HUES6 (cell line): ENCODE results near the gene GTF3C1.

Source experiments
- H3K27ac ChIP-seq: 2 replicates; pipeline ENCODE4 v1.7.0; 2013; ENCODE audit warnings: low read depth, mild to moderate bottlenecking, low read length, inconsistent platforms
- H3K27me3 ChIP-seq: 2 replicates; pipeline ENCODE4 v1.6.1; 2013; ENCODE audit warnings: low read length; ENCODE audit not compliant: control insufficient read depth, insufficient read depth
- H3K36me3 ChIP-seq: 2 replicates; pipeline ENCODE4 v1.6.1; 2013; ENCODE audit warnings: low read length; ENCODE audit not compliant: control insufficient read depth, insufficient read depth
- H3K4me1 ChIP-seq: 2 replicates; pipeline ENCODE4 v1.6.1; 2013; ENCODE audit warnings: low read length; ENCODE audit not compliant: control insufficient read depth, insufficient read depth
- H3K4me3 ChIP-seq: 2 replicates; pipeline ENCODE4 v1.5.1; 2013; ENCODE audit warnings: low read depth, low read length
- H3K9ac ChIP-seq: one replicate; pipeline ENCODE4 v1.6.1; 2013; ENCODE audit warnings: mild to moderate bottlenecking, low read length
- H3K9me3 ChIP-seq: 2 replicates; pipeline ENCODE4 v1.6.1; 2013; ENCODE audit warnings: low read depth, low read length; ENCODE audit not compliant: control insufficient read depth, insufficient read depth

GTF3C1 gene

DNA sequence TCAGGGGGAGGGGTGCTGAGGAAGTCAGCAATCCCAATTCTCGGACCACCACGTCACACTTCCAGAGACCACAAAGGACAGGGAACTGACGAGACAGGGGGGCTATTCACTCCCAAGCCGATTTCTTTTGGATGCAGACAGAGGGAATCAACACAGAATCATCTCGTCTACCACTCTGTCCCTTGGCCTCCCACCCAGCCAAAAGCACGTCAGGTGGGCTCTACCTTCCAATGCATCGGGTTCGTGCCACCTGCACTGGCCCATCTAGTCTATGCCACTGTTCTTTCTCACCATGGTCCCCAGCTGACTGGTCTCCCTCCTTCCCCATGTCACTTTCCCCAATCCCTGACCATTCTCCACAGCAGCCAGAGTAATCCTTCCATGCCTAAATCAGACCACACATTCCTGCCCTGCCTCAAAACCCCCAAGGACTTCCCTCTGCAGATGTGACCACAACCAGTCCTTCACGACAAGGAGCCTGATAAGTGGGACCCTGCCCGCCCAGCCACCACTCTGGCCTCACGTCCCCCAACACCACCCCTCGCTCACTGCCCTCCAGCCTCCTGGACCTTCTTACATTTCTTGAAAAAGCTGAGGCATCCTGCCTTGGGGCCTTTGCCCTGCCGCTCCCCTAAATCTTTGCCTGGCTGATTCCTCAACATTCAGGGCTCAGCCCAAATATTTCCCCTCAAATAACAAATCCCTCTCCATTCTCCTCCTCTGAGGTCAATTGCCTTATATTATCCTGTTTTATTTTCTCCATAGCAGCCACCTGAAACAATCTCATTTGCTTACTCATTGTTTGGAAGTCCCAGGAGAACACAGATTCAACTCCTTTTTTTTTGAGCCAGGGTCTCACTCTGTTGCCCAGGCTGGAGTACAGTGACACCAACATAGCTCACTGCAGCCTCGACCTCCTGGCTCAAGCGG is 77.4 kb downstream of the GTF3C1 start:
- no peaks in the 10 kb centered on the region for H3K9me3 ChIP-seq
- no peaks in the 10 kb centered on the region for H3K4me1 ChIP-seq
- no peak overlapping the region for H3K27ac ChIP-seq
- no peak overlapping the region for H3K4me3 ChIP-seq
- H3K27me3 ChIP-seq, result no peaks in the 10 kb centered on the region
- H3K9ac ChIP-seq, result no peak overlapping the region
- peaks cover 99% of the 10 kb centered on the region for H3K36me3 ChIP-seq

DNA sequence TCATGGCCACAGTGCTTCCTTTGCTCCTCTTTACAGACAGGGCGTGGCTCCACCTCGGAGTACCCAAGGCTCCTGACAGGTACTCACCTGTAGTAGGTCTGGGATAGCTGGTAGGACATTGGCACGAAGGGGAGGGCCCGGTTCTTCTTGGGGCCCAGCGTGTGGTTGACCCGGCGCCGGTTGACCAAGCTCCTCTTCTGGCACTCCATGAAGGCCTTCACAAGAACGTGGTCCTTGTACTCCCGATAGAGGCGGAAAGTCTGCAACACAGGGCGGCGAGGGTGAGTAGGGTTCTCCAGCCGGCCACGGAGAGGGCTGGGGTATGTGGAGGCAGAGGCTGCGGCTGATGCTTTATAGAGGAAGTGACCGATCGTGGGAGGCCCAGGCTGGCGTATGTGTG is 78.1 kb downstream of the GTF3C1 start:
- Histone ChIP-seq H3K36me3 (peaks cover 99% of the 10 kb centered on the region), H3K9me3 (no peaks in the 10 kb centered on the region), H3K27ac (no peak overlapping the region), H3K4me1 (no peaks in the 10 kb centered on the region), H3K4me3 (no peak overlapping the region), H3K27me3 (no peaks in the 10 kb centered on the region), H3K9ac (no peak overlapping the region)

DNA sequence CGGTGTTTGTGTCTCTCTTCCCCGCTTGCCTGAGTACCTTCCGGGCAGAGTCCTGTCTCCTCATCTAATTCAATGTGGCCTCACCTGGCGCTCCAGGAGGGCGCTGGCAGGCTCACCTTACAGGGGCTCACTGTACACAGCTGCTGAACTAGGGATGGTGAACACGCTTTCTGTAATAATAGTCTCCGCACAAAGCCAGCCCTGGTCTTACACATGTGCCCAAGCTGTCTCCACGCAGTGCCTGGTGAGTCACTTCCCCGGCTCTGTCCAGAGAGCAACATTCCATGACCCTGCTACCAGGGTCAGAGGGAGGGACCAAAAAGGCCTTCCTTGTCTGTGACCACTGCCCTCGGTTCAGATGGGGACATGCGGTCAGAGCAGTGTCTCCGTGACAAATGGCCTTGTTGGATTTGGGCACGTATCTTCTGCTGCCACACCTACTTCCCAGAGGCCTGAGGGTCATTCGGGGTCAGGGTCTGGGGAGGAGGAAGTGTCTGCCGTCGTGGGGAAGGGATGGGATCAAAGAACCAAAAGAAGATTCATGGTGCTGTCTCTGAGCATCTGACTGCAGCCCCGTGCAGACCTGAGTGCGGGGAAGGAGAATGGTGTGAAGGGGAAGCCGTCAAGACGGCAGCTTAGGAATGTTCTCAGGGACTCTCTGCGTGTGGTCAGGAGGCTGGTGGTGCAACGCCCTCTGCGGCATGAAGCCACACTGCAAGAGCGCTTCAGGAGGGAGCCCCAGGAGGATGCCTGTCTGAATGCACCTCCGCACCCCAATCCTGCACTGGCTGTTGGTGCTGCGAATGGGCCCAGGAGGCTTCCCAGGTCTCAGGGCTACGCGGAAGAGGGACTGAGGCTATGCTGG is 78.9 kb downstream of the GTF3C1 start:
- Histone ChIP-seq H3K27ac (no peak overlapping the region), H3K9ac (no peak overlapping the region), H3K9me3 (no peaks in the 10 kb centered on the region), H3K4me1 (no peaks in the 10 kb centered on the region), H3K27me3 (no peaks in the 10 kb centered on the region), H3K36me3 (peaks cover 99% of the 10 kb centered on the region), H3K4me3 (no peak overlapping the region)

DNA sequence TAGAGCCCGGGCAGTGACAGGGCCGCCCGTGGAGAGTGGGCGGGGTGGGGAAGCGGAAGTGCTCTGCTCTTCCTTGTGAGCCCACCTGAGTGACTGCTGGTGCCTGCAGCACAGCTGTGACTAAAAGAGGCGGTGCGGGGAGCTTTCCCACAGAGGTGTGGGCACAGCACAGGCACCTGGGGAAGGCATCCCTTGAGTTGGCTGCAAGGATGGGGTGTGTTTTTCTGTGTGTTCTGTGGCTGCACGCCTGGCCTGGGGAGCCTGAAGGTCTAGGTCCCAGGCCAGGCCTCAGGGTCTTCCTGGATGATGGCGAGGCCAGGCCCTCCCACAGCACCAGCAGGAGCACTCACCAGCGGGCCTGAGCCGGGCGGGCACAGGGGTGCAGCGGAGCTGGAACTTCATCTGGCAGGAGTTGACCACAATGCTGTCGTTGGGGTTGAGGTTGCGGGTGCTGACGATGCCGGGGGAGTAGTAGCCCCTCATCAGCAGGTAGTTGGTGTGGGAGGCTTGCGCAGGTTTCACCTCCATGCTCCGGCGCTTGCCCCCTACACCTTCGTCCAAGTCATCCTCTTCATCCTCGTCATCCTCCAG is 80.7 kb downstream of the GTF3C1 start:
- no peak overlapping the region for H3K9ac ChIP-seq
- H3K27ac ChIP-seq, result no peak overlapping the region
- H3K4me3 ChIP-seq, result no peak overlapping the region
- no peaks in the 10 kb centered on the region for H3K4me1 ChIP-seq
- no peaks in the 10 kb centered on the region for H3K9me3 ChIP-seq
- no peaks in the 10 kb centered on the region for H3K27me3 ChIP-seq
- peaks cover 100% of the 10 kb centered on the region for H3K36me3 ChIP-seq

DNA sequence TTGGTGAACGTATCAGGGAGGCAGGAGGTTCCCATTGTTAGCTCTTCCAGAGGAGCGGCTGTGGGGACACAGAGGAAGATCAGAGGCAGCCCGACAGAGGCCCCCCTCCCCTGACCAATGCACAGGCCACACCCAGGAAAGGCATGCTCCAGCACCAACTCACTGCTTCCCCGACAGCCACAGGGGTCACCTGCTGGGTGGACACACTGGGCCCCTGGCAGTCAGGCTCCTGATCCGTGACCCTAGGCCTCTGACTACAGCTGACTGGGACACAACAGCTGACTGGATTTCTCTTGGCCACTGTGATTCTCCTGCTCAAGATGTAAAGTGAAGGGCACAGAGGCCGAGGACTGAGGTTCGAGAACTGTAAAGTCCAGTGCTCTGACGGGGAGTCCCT is 84.2 kb downstream of the GTF3C1 start:
- no peak overlapping the region for H3K4me3 ChIP-seq
- no peak overlapping the region for H3K9ac ChIP-seq
- H3K36me3 ChIP-seq, result peaks cover 99% of the 10 kb centered on the region
- H3K27me3 ChIP-seq, result no peaks in the 10 kb centered on the region
- H3K9me3 ChIP-seq, result no peaks in the 10 kb centered on the region
- no peak overlapping the region for H3K27ac ChIP-seq
- H3K4me1 ChIP-seq, result no peaks in the 10 kb centered on the region

DNA sequence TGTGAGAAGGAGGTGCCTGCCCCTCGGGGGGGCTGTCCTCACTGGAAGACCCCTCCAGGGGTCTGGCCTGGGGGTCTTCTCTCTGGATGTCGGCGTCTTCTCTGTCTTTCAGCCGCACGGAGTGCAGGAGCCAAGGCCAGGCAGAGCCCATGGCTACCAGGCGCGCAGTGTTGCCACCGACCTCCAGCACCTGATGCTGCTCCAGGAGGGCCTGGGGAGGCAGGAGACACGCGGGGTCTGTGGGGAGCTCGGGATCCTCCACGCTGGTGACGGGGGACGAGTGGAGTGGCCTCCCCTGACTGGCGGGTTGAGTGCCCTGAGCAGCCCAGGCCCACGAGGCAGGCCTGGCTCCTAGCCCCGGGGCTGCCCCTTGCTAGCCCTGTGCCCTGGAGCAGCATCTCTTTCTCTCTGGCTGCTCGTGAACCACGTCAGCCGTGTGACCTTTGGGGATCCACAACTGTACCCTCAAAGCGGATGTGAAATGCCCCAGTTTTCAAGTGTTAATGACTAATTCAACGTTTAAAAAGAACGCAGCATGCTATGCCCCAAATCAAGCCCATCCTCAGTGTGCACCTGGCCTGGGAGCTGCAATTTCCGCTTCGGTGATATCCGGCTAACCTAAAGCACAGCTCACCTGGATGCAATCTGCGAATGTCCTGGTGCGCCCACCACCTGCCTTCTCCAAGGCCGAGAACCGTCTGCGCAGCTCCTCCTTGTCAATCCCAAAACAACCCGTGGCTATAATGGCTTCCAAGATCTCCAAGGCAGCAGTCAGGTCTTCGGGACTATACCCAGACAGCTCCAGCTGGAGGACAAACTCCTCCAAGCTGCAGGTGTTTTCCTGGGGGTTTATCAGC is 84.9 kb downstream of the GTF3C1 start:
- Histone ChIP-seq H3K4me1 (no peaks in the 10 kb centered on the region), H3K27ac (0 out of 2 replicates have a peak overlapping the region, but pooled peaks have one; percentile 21), H3K36me3 (peaks cover 99% of the 10 kb centered on the region), H3K9ac (no peak overlapping the region), H3K4me3 (no peak overlapping the region), H3K27me3 (no peaks in the 10 kb centered on the region), H3K9me3 (no peaks in the 10 kb centered on the region)

DNA sequence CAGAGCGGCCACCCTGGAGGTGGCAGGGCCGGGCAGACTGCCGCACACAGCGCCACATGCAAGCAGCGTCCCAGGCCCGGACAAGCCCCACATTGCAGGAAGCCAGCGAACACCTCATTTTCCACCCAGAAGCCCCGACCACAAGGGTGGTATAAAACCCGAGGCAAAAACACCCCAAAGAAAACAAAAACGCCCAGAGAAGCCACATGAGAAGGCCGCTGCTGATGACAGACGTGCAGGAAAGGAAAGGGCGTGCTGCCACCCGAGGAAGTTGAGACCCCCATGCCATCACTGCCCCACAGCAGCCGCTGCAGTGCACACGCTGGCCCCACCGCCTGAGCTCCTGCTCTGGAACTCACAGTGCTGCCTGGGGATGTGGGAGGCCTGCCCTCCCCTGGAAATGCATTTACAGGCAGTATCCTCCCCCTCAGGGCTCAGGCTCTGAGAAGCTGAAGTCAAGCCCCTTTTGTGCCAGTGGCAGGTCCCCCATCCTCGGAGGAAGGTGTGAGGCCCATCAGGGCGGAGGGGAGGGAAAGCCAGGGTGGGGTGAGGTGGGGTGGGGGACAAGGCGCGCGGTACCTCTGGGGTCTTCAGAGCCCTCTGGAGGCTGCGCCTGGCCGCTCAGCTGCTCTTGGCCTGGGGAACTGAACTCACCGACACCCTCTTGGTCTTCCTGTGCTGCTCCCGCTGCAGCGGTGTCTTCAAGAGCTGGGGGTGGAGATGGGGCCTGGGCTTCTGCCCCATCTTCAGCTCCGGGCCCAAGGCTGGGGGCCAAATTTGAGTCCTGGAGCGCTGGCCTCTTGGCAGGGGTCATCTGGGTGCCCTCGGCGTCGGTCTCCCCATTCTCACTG is 85.7 kb downstream of the GTF3C1 start:
- Histone ChIP-seq H3K27me3 (no peaks in the 10 kb centered on the region), H3K4me1 (no peaks in the 10 kb centered on the region), H3K27ac (no peak overlapping the region), H3K36me3 (peaks cover 92% of the 10 kb centered on the region), H3K9ac (no peak overlapping the region), H3K9me3 (no peaks in the 10 kb centered on the region), H3K4me3 (no peak overlapping the region)

DNA sequence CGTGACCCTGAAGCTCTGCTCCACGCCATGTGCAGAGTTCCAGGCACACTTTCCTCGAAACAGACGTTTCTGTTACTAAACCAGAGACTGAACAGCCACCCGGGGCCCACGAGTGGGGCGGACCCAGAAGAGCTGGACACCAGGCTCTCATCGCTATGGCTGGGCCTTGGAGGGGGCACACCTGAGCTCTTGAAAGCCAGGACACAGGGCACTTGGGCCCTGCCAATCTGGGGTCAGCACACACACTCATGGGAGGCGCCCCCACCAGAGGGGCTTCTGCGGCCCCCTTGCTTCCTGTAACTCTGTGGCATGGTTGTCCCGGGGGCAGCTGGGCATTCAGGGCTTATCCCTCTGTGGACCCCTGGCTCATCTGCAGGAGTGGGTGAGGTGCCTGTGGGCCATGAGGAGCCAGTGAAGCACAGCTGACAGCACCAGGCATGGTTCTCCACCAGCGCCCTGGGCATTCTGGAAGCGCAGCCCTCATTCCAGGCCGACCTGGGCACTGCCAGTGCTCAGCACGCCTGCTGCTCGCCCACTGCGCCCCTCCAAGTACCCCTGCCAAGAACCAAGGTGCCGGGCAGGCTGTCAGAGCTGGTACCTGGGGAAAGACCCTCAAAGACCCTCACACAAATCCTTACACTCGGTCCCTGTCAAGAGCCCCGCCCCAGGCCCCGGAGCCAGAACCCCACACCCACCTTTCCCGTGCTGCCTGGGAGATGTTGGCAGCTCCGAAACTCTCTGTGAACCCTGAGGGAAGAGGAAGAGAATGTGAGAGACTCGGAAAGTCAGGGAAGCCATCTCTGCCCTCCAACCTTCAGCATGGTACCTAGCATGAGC is 86.6 kb downstream of the GTF3C1 start:
- Histone ChIP-seq H3K4me1 (no peaks in the 10 kb centered on the region), H3K9ac (no peak overlapping the region), H3K36me3 (peaks cover 83% of the 10 kb centered on the region), H3K9me3 (no peaks in the 10 kb centered on the region), H3K4me3 (no peak overlapping the region), H3K27ac (no peak overlapping the region), H3K27me3 (no peaks in the 10 kb centered on the region)

DNA sequence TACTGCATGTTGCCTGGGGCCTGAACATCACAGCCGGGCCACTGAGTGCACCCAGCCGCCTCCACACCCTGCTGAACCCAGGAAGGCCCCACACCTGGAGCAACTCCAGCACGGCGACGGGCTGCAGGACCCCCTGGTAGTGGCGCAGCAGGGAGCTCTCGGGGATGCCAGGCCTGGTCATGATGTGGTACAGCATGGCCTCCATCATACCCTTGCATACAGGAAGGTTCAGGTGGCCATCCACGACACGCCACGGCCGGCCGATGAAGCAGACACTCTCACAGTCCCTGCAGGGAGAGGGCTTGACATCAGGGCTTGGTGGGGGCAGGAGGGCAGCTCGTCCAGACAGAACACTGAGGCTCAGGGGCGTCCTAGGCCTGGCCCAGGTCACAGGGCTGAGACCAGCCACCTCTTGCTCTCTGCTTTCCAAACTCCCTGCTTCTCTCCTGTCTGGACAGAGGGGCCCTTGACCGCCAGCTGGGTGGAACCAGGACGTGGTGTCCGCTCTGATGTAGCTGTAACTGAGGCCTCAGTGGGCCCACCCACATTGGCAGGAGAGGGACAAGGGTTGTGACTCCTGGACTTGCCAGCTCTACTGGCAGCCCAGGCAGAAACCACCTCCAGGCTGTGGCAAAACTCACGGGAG is 87.4 kb downstream of the GTF3C1 start:
- no peaks in the 10 kb centered on the region for H3K4me1 ChIP-seq
- no peak overlapping the region for H3K9ac ChIP-seq
- H3K27me3 ChIP-seq, result no peaks in the 10 kb centered on the region
- no peaks in the 10 kb centered on the region for H3K9me3 ChIP-seq
- no peak overlapping the region for H3K4me3 ChIP-seq
- no peak overlapping the region for H3K27ac ChIP-seq
- peaks cover 75% of the 10 kb centered on the region for H3K36me3 ChIP-seq
